Measurements from ENCODE around the gene SMIM34.
"Not testable (repeated sequence)": the region's sequence is repeated elsewhere in the genome, so short reads cannot be mapped to it uniquely, and the experiment has no call there.

GRCh38 chr21:34428441-34428840 lies 4.7 kb upstream of the SMIM34 start:
- not testable (repeated sequence) for TF ChIP-seq CTCF (conservative IDR thresholded peaks at IDR 0.05; ENCODE audit: low read length); EZH2phosphoT487 (IDR thresholded peaks at IDR 0.05; ENCODE audit: borderline replicate concordance, low read depth, low read length)
